KMS-11 (cell line): ENCODE data around the gene KPNA4.
"Not testable (repeated sequence)": the region's sequence is repeated elsewhere in the genome, so short reads cannot be mapped to it uniquely, and the experiment has no call there.

Source experiments
- H2AFZ ChIP-seq: fragments of 200-600 bp; sonication (generic); 2 replicates; pipeline ENCODE4 v1.6.1; 2016; ENCODE audit warnings: antibody characterized with exemption, mixed run types, low read depth
- H3K27ac ChIP-seq: fragments of 200-600 bp; sonication (generic); 2 replicates; pipeline ENCODE4 v1.6.1; 2016; ENCODE audit warnings: mild to moderate bottlenecking, mixed run types
- H3K27me3 ChIP-seq: fragments of 200-600 bp; sonication (generic); 2 replicates; pipeline ENCODE4 v1.6.1; 2017; ENCODE audit warnings: mild to moderate bottlenecking, low read depth, mixed run types, moderate library complexity; ENCODE audit not compliant: insufficient read depth
- H3K36me3 ChIP-seq: fragments of 200-600 bp; sonication (generic); 2 replicates; pipeline ENCODE4 v1.6.1; 2017; ENCODE audit warnings: mild to moderate bottlenecking, mixed run types; ENCODE audit not compliant: insufficient read depth
- H3K4me1 ChIP-seq: fragments of 200-600 bp; sonication (generic); 2 replicates; pipeline ENCODE4 v1.6.1; 2016; ENCODE audit warnings: mild to moderate bottlenecking, low read depth, mixed run types; ENCODE audit not compliant: poor library complexity, severe bottlenecking
- H3K4me2 ChIP-seq: fragments of 200-600 bp; sonication (generic); 2 replicates; pipeline ENCODE4 v1.7.0; 2016; ENCODE audit warnings: mild to moderate bottlenecking, mixed run types
- H3K4me3 ChIP-seq: fragments of 200-600 bp; sonication (generic); IDR thresholded peaks from 2 replicates; pipeline ENCODE4 v1.6.1; 2017; ENCODE audit warnings: low read depth, low read length, mixed read lengths; ENCODE audit not compliant: insufficient read depth
- H3K79me2 ChIP-seq: fragments of 200-600 bp; sonication (generic); 2 replicates; pipeline ENCODE4 v1.6.1; 2016; ENCODE audit warnings: low read depth, mixed run types; ENCODE audit not compliant: insufficient read depth
- H3K9ac ChIP-seq: fragments of 200-600 bp; sonication (generic); 2 replicates; pipeline ENCODE4 v1.6.1; 2016; ENCODE audit warnings: mild to moderate bottlenecking, mixed run types
- H4K20me1 ChIP-seq: fragments of 200-600 bp; sonication (generic); 2 replicates; pipeline ENCODE4 v1.6.1; 2016; ENCODE audit warnings: mild to moderate bottlenecking, mixed run types; ENCODE audit not compliant: insufficient read depth
- TF ChIP-seq, protein P1 (sequence below): fragments of 200-600 bp; sonication (generic); conservative IDR thresholded peaks from 2 replicates; pipeline ENCODE4 v1.6.1; 2017; ENCODE audit warnings: low read depth, mild to moderate bottlenecking, antibody characterized with exemption, low read length, moderate library complexity, mixed read lengths

The KPNA4 gene

DNA sequence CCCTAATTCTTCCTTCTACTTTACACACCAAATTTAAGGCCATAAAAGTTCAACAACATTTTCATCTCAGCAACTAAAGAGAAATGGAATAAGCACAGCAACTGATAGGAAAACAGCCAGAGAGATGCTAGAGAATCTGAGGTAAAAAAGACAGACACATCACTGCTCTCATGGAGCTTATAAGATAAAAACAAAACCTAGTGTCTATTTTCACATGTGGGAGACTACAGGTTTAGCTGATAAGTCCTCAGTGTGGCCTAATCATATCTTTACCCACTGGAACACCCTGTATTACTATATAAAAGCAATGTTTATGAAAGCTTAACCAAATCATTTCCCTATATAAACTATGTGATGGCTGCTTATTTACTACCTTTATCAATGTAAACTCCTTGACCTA lies 33.0 kb downstream of the KPNA4 start:
- Histone ChIP-seq H3K27me3 (no peaks in the 10 kb centered on the region), H3K4me3 (no peak overlapping the region), H2AFZ (no peak overlapping the region), H4K20me1 (peaks cover 6% of the 10 kb centered on the region; the same call in 1 of the 2 replicates), H3K4me2 (no peak overlapping the region), H3K27ac (no peak overlapping the region), H3K79me2 (peaks cover 8% of the 10 kb centered on the region; the same call in 1 of the 2 replicates), H3K4me1 (peaks cover 24% of the 10 kb centered on the region), H3K36me3 (peaks cover 6% of the 10 kb centered on the region; the same call in 1 of the 2 replicates), H3K9ac (no peak overlapping the region)
- TF ChIP-seq, protein P1, sequence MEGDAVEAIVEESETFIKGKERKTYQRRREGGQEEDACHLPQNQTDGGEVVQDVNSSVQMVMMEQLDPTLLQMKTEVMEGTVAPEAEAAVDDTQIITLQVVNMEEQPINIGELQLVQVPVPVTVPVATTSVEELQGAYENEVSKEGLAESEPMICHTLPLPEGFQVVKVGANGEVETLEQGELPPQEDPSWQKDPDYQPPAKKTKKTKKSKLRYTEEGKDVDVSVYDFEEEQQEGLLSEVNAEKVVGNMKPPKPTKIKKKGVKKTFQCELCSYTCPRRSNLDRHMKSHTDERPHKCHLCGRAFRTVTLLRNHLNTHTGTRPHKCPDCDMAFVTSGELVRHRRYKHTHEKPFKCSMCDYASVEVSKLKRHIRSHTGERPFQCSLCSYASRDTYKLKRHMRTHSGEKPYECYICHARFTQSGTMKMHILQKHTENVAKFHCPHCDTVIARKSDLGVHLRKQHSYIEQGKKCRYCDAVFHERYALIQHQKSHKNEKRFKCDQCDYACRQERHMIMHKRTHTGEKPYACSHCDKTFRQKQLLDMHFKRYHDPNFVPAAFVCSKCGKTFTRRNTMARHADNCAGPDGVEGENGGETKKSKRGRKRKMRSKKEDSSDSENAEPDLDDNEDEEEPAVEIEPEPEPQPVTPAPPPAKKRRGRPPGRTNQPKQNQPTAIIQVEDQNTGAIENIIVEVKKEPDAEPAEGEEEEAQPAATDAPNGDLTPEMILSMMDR = no peak

DNA sequence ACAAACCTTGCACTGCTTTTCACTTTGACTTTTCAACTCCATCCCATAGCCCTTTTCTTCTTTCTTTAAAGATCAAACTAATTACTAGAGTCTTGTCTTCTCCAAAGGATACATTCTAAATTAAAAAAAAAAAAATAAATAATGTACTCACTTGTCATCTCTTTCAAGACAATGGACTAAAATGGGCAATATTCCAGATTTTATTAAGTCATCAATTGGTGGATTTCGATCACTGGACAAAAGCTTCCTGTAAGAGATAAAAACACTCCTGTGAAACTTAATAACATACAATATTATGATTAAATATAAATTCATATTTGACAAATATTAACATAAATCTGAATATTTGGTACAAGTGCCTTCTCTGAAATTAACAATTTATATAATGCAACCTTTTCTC lies 34.1 kb downstream of the KPNA4 start:
- Histone ChIP-seq H3K9ac (no peak overlapping the region), H2AFZ (no peak overlapping the region), H3K36me3 (peaks cover 8% of the 10 kb centered on the region; the same call in 1 of the 2 replicates), H3K27ac (no peak overlapping the region), H3K79me2 (no peaks in the 10 kb centered on the region), H3K4me3 (no peak overlapping the region), H4K20me1 (0 out of 2 replicates have a peak, but pooled peaks cover 4% of the 10 kb centered on the region), H3K27me3 (no peaks in the 10 kb centered on the region), H3K4me1 (peaks cover 24% of the 10 kb centered on the region), H3K4me2 (no peak overlapping the region)
- TF ChIP-seq, protein P1 = no peak

DNA sequence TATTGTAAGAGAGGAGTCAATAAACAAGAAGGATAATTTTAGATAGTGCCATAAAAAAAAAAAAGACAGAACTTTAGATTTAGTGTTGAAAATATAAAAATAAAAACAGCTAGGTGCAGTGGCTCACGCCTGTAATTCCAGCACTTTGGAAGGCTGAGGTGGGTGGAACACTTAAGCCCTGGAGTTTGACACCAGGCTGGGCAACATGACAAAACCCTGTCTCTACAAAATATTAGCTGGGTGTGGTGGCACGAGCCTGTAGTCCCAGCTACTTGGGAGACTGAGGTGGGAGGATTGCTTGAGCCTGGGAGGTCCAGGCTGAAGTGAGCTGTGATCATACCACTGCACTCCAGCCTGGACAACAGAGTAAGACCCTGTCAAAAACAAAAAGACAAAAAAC lies 49.0 kb downstream of the KPNA4 start:
- not testable (repeated sequence) for H4K20me1 ChIP-seq

DNA sequence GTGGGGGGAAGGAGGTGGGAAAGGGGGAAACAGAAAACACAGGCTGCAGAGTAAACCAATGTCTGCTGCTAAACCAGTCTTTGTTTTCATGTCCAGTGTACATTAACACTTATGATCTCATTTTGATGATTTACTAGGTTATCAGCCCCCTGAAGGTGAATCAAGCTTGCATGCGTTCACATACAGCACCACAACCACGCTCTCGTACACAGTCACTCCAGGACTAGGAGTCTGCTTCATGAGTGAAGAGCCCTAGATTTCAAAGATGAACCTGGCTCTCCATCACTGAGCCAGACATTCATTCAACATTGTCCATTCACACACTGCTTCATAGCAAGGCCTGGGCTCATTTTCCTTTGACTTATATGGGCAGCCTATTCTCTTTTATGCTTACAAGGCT lies 64.0 kb downstream of the KPNA4 start:
- Histone ChIP-seq H2AFZ (no peak overlapping the region), H3K4me2 (no peak overlapping the region), H3K9ac (no peak overlapping the region), H3K4me3 (no peak overlapping the region), H4K20me1 (no peaks in the 10 kb centered on the region), H3K36me3 (no peaks in the 10 kb centered on the region), H3K4me1 (no peaks in the 10 kb centered on the region), H3K27ac (no peak overlapping the region), H3K27me3 (no peaks in the 10 kb centered on the region), H3K79me2 (no peaks in the 10 kb centered on the region)
- TF ChIP-seq, protein P1 = no peak

More for the DNA sequence above, 49.0 kb downstream of the KPNA4 start:
- H3K4me2 ChIP-seq, H3K27ac ChIP-seq, H3K36me3 ChIP-seq, H2AFZ ChIP-seq, H3K9ac ChIP-seq, H3K4me3 ChIP-seq, H3K27me3 ChIP-seq, H3K79me2 ChIP-seq, H3K4me1 ChIP-seq: not testable (repeated sequence)

DNA sequence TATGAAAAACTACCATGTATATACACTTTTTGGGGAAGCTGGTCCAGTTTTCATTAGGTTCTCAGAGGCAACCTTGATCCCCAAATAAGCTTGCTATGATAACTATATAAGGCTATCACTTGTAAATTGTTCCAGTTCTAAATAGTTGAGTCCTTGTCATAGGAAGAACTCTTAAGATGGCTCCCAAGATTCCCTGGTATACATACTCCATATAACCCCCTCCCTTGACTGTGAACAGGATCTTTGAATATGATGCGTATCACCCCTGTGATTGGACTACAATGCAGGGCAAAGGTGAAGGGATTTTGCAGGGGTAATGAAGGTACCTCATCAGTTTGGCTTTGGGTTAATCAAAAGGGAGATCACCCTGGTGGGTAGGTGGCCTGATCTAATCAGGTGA lies 67.2 kb downstream of the KPNA4 start:
- no peak overlapping the region for H3K9ac ChIP-seq
- H3K4me1 ChIP-seq = no peaks in the 10 kb centered on the region
- no peak overlapping the region for H2AFZ ChIP-seq
- no peaks in the 10 kb centered on the region for H3K36me3 ChIP-seq
- no peaks in the 10 kb centered on the region for H4K20me1 ChIP-seq
- H3K4me2 ChIP-seq = no peak overlapping the region
- no peaks in the 10 kb centered on the region for H3K27me3 ChIP-seq
- H3K27ac ChIP-seq = no peak overlapping the region
- H3K79me2 ChIP-seq = no peaks in the 10 kb centered on the region
- TF ChIP-seq, protein P1 = no peak
- H3K4me3 ChIP-seq = no peak overlapping the region
